C4-2B (cell line): Measurements from ENCODE around the gene ARAF.

ENCODE experiments used
- H3K27ac ChIP-seq: fragments of 450-650 bp; 2 replicates; pipeline ENCODE4 v1.5.1; 2017
- ZFX ChIP-seq: fragments of 450-650 bp; IDR thresholded peaks from 2 replicates; pipeline ENCODE4 v1.6.1; 2017
- TF ChIP-seq, protein P1 (sequence below): fragments of 450-650 bp; conservative IDR thresholded peaks from 2 replicates; pipeline ENCODE4 v1.5.1; 2017; ENCODE audit warnings: mild to moderate bottlenecking

ARAF gene

DNA sequence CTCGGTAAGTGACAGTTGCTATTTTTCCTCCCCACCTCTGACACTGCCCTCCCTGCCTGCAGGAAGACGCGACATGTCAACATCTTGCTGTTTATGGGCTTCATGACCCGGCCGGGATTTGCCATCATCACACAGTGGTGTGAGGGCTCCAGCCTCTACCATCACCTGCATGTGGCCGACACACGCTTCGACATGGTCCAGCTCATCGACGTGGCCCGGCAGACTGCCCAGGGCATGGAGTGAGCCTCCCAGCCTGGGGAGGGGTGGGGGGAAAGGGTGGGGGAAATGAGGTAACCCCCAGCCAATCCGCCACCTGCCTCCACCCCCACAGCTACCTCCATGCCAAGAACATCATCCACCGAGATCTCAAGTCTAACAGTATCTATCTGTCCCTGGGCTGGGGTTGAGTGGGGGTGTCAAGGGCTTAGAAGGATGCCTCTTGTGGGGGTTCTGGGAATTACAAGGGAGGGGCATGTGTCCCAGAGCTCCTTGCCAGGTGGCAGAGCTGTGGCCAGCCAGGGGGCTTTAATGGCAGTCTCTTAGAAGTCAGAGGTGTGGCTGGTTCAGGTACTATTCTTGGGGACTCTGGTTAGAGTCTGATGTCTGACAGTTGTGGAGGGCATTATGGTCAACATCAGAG, 7.8 kb downstream of the ARAF start:
- TF ChIP-seq, protein P1, sequence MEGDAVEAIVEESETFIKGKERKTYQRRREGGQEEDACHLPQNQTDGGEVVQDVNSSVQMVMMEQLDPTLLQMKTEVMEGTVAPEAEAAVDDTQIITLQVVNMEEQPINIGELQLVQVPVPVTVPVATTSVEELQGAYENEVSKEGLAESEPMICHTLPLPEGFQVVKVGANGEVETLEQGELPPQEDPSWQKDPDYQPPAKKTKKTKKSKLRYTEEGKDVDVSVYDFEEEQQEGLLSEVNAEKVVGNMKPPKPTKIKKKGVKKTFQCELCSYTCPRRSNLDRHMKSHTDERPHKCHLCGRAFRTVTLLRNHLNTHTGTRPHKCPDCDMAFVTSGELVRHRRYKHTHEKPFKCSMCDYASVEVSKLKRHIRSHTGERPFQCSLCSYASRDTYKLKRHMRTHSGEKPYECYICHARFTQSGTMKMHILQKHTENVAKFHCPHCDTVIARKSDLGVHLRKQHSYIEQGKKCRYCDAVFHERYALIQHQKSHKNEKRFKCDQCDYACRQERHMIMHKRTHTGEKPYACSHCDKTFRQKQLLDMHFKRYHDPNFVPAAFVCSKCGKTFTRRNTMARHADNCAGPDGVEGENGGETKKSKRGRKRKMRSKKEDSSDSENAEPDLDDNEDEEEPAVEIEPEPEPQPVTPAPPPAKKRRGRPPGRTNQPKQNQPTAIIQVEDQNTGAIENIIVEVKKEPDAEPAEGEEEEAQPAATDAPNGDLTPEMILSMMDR, result no peak; the same call in 1 of the 2 replicates
- no peak for TF ChIP-seq ZFX

DNA sequence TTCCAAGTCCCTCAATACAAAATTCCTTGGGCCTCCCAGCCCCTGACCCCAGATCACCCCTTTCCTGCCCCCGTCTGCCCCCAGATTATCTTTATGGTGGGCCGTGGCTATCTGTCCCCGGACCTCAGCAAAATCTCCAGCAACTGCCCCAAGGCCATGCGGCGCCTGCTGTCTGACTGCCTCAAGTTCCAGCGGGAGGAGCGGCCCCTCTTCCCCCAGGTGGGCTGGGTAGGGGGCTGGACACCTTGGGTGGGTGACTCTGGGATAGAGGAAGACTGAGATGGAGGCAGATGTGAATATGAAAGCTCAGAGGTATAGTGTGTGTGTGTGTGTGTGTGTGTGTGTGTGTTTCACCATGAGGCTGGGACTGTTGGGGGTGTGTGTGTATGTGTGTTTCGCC, 9.8 kb downstream of the ARAF start:
- TF ChIP-seq, protein P1, result no peak
- TF ChIP-seq ZFX, result no peak

More for the DNA sequence above, 7.8 kb downstream of the ARAF start:
- no peak overlapping the region for H3K27ac ChIP-seq

DNA sequence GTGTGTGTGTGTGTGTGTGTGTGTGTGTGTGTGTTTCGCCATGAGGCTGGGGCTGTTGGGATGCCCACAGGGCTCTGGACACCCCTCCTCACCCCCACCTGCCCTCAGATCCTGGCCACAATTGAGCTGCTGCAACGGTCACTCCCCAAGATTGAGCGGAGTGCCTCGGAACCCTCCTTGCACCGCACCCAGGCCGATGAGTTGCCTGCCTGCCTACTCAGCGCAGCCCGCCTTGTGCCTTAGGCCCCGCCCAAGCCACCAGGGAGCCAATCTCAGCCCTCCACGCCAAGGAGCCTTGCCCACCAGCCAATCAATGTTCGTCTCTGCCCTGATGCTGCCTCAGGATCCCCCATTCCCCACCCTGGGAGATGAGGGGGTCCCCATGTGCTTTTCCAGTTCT, 10.2 kb downstream of the ARAF start:
- TF ChIP-seq, protein P1, result no peak
- TF ChIP-seq ZFX, result no peak
- H3K27ac ChIP-seq, result no peak overlapping the region

More for the DNA sequence above, 9.8 kb downstream of the ARAF start:
- H3K27ac ChIP-seq, result no peak overlapping the region

DNA sequence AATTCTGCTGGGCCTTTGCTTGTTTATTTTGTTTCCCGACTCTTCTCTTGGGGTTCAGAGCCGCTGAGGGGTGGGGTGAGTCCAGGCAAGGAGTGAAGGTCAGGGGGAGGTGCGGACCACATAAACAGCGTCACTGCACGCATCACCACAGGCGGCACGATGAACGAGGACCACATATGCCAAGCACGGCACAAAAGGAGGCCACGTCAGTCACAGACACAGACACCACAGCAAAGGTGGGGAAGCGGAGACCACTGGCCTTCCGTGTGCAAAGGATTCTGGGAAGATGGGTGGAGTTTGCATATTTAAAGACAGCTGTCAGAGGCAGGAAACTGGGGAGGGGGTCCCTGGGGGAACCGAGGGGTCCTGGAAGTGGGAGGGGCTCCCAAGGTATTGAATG, 10.9 kb downstream of the ARAF start:
- H3K27ac ChIP-seq, result no peak overlapping the region
- TF ChIP-seq, protein P1, result no peak
- no peak for TF ChIP-seq ZFX

DNA sequence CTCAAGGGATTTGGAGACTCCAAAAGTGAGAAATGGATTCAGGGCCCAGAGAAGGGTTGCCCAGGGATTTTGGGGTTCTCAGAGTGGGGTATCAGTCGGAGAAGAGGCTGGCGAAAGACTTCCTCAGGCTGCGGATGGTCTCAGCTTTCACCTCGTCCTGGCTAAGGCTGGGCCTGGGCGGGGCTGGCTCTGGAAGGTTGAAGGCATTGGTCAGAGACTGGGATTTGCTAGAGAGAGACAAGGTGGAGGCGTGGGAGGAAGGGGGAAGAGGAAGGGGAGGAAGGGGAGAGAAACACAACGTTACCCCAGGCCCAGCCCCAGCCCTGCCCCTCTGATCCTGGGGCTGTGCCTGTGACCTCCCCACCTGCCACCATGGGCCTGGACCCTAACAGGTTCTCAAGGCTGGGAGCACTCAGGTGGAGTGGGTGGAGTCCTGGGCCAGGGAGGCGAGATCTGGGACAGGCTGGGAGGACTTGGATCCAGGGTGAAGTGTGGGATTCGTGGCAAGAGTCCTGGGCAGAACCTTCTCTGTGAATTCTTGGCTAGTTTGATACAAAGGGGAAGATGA, 11.9 kb downstream of the ARAF start:
- no peak overlapping the region for H3K27ac ChIP-seq
- TF ChIP-seq, protein P1, result no peak
- TF ChIP-seq ZFX, result no peak

DNA sequence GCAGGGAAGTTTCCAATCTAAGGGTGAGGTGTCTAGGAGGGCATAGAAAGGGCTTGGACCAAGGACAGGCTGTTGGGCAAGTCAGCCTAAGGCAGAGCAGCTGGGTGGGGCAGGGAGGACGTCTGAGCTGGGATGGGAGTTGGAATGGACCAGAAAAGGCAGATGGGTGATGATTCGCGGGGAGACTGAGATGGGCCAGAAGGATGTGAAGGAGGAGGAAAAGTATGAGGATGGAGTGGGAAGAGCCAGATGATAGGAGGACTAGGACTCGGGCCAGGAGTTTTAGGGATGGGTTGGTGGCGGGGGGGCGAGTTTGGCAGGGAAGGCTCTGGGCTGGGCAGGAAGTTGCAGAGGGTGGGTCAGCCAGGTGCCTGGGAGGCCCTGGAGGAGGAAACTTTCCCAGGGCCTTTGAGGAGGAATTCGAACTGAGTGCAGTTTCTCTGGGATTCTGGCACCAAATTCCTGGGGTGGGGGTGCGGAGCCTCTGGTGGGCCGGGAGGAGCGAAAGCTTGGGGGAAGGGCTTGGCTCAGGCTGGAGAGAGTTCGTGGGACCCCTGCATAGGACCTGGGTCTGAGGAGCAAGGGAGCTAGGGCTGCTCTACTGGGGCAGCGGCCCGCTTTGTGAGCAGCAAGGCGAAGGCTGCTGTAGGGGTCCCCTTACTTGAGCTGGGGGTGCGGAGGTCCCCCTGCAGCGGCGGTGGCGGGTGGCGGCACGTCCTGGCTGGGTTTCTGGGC, 12.5 kb downstream of the ARAF start:
- no peak overlapping the region for H3K27ac ChIP-seq
- TF ChIP-seq ZFX, result no peak
- TF ChIP-seq, protein P1, result no peak

DNA sequence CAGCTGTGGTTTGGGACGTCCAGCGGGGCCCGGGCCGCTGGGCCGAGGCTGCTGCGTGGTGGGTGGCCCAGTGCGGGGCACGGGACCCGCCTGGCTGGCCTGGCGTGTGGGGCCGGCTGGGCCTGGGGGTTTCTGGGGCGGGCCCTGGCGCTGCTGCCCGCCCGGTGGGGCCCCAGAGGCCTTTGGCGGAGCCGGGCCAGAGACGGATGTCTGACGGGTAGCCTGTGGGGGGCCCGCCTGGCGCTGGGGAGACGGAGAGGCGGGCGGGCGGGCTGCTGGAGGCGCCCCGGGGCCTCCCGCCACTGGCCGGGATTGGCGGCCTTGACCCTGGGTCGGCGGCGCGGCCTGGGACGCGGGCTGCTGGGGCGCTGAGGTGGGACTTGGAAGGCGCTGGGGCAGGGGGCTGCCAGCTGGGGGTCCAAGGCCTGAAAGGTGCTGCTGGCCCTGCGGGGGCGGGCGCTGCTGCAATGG, 13.1 kb downstream of the ARAF start:
- H3K27ac ChIP-seq, result no peak overlapping the region
- TF ChIP-seq, protein P1, result no peak
- TF ChIP-seq ZFX, result no peak
